ENCODE results near the gene IL4R. TPM values are rescaled to one million over a fixed set of nuclear protein-coding genes. Genes with fewer than 3 reads are reported as not detected.
A peak's percentile ranks its signal among the peaks of the same experiment; 100 is the strongest.

The IL4R gene
- total and polyA plus RNA-seq, 10 of the 15 experiments (the other 5 are each of a cell fraction or from before 2014, with no cell fraction given), result 2.6 to 70.4 (median 36.6) TPM

DNA sequence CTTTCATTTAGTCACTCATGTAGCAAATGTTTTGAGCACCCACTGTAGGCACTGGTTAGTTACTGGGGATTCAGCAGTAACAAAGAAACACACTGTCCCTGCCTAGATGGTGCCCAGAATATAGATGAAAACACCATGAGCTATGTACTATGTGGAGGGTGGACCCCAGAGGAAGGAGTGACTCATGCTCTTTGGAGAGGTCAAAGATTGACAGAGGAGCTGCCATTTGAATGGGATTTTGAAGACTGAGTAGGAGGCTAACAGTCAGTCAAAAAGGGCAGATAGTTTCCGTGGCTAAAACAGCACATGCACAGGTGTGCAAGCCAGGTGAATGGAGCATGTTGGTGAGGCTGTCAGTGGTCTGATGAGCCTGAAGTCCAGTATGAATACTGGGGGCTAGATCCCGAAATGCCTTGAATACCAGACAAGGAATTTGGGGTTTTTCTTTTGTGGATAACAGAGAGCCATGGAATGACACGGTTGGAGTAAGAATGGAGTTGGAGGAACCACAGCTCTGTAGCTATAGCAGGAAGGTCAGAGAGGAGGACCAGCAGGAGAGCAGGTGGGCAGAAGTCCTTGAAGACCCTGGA, 94.3 kb downstream of the IL4R start (continued):
- TF ChIP-seq, protein P1, sequence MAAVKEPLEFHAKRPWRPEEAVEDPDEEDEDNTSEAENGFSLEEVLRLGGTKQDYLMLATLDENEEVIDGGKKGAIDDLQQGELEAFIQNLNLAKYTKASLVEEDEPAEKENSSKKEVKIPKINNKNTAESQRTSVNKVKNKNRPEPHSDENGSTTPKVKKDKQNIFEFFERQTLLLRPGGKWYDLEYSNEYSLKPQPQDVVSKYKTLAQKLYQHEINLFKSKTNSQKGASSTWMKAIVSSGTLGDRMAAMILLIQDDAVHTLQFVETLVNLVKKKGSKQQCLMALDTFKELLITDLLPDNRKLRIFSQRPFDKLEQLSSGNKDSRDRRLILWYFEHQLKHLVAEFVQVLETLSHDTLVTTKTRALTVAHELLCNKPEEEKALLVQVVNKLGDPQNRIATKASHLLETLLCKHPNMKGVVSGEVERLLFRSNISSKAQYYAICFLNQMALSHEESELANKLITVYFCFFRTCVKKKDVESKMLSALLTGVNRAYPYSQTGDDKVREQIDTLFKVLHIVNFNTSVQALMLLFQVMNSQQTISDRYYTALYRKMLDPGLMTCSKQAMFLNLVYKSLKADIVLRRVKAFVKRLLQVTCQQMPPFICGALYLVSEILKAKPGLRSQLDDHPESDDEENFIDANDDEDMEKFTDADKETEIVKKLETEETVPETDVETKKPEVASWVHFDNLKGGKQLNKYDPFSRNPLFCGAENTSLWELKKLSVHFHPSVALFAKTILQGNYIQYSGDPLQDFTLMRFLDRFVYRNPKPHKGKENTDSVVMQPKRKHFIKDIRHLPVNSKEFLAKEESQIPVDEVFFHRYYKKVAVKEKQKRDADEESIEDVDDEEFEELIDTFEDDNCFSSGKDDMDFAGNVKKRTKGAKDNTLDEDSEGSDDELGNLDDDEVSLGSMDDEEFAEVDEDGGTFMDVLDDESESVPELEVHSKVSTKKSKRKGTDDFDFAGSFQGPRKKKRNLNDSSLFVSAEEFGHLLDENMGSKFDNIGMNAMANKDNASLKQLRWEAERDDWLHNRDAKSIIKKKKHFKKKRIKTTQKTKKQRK (IDR thresholded peaks at IDR 0.05; ENCODE audit: low read depth, low read length), result no peak
- no peak for TF ChIP-seq IRF5 (IDR thresholded peaks at IDR 0.05; ENCODE audit: borderline replicate concordance)
- TF ChIP-seq NBN (IDR thresholded peaks at IDR 0.05), result no peak
- peak; percentile 49; the same call in 1 of the 2 replicates for TF ChIP-seq BCL11A (IDR thresholded peaks at IDR 0.05; ENCODE audit: low read depth, low read length)
- TF ChIP-seq SRF (IDR thresholded peaks at IDR 0.05; ENCODE audit: low read depth in 2 of 2, low read length in 2 of 2), result peak in 1 of 2 experiments; percentile 57; a peak in 1 of 4 replicates
- no peak for TF ChIP-seq CEBPB (IDR thresholded peaks at IDR 0.05; ENCODE audit: borderline replicate concordance in 1 of 2, low read depth in 2 of 2, low read length in 2 of 2)
- TF ChIP-seq TCF3 (IDR thresholded peaks at IDR 0.05; ENCODE audit: borderline replicate concordance, insufficient read depth, low read depth, low read length), result no peak
- no peak for TF ChIP-seq IKZF1 (conservative IDR thresholded peaks at IDR 0.05)
- TF ChIP-seq TCF12 (IDR thresholded peaks at IDR 0.05; ENCODE audit: low read depth, low read length), result 0 out of 2 replicates have a peak, but pooled peaks have one; percentile 50
- no peak for TF ChIP-seq MYB (IDR thresholded peaks at IDR 0.05; ENCODE audit: borderline replicate concordance, low read depth, low read length)
- TF ChIP-seq, protein P2, sequence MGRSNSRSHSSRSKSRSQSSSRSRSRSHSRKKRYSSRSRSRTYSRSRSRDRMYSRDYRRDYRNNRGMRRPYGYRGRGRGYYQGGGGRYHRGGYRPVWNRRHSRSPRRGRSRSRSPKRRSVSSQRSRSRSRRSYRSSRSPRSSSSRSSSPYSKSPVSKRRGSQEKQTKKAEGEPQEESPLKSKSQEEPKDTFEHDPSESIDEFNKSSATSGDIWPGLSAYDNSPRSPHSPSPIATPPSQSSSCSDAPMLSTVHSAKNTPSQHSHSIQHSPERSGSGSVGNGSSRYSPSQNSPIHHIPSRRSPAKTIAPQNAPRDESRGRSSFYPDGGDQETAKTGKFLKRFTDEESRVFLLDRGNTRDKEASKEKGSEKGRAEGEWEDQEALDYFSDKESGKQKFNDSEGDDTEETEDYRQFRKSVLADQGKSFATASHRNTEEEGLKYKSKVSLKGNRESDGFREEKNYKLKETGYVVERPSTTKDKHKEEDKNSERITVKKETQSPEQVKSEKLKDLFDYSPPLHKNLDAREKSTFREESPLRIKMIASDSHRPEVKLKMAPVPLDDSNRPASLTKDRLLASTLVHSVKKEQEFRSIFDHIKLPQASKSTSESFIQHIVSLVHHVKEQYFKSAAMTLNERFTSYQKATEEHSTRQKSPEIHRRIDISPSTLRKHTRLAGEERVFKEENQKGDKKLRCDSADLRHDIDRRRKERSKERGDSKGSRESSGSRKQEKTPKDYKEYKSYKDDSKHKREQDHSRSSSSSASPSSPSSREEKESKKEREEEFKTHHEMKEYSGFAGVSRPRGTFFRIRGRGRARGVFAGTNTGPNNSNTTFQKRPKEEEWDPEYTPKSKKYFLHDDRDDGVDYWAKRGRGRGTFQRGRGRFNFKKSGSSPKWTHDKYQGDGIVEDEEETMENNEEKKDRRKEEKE (IDR thresholded peaks at IDR 0.05), result no peak
- peak; percentile 79 for TF ChIP-seq PBX3 (IDR thresholded peaks at IDR 0.05; ENCODE audit: insufficient replicate concordance, low read depth, low read length)
- TF ChIP-seq, protein P3, sequence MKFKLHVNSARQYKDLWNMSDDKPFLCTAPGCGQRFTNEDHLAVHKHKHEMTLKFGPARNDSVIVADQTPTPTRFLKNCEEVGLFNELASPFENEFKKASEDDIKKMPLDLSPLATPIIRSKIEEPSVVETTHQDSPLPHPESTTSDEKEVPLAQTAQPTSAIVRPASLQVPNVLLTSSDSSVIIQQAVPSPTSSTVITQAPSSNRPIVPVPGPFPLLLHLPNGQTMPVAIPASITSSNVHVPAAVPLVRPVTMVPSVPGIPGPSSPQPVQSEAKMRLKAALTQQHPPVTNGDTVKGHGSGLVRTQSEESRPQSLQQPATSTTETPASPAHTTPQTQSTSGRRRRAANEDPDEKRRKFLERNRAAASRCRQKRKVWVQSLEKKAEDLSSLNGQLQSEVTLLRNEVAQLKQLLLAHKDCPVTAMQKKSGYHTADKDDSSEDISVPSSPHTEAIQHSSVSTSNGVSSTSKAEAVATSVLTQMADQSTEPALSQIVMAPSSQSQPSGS (IDR thresholded peaks at IDR 0.05; ENCODE audit: low read length), result no peak
- TF ChIP-seq MXI1 (IDR thresholded peaks at IDR 0.05; ENCODE audit: low read depth, low read length), result no peak
- peak; percentile 71 to 77; a peak in 3 of 4 replicates for TF ChIP-seq BHLHE40 (IDR thresholded peaks at IDR 0.05; ENCODE audit: borderline replicate concordance in 1 of 2, low read depth in 2 of 2, low read length in 1 of 2)
- no peak for TF ChIP-seq ZNF384 (IDR thresholded peaks at IDR 0.05; ENCODE audit: borderline replicate concordance, low read depth, low read length)
- no peak for TF ChIP-seq ZSCAN29 (IDR thresholded peaks at IDR 0.05)
- TF ChIP-seq ZZZ3 (IDR thresholded peaks at IDR 0.05; ENCODE audit: control insufficient read depth, insufficient read length, low read depth), result no peak
- no peak for TF ChIP-seq EGR1 (IDR thresholded peaks at IDR 0.05; ENCODE audit: borderline replicate concordance in 1 of 2, low read depth in 2 of 2, low read length in 2 of 2)
